Right renal cortex interstitium (tissue), 3 donors: ENCODE data around the gene PDE5A. TPM values are rescaled to one million over a fixed set of nuclear protein-coding genes. Genes with fewer than 3 reads are reported as not detected.

ENCODE experiments used
- DNase-seq, 3 donors: peaks; one replicate each; pipeline ENCODE4 v3.0.0-alpha.2; 2013; ENCODE audit warnings: low read depth in 3 of 3, low spot score in 2 of 3
- polyA plus RNA-seq, 3 donors: library from polyadenylated mRNA; unstranded; fragments of 120-200 nt; gene quantifications; one replicate each; pipeline ENCODE4 v1.2.1, GENCODE V29; 2013; ENCODE audit not compliant: insufficient read length in 3 of 3

Gene PDE5A
- polyA plus RNA-seq, 3 donors: 41.1 to 46.4 (median 43.1) TPM

- no peak for DNase-seq
Observed at GRCh38 chr4:119525005-119525749, 103.4 kb downstream of the PDE5A start.

GRCh38 chr4:119523399-119523798, 105.2 kb downstream of the PDE5A start:
- DNase-seq: no peak

GRCh38 chr4:119521268-119521667, 107.3 kb downstream of the PDE5A start:
- DNase-seq: no peak

GRCh38 chr4:119518915-119519410, 109.6 kb downstream of the PDE5A start:
- DNase-seq: no peak

- DNase-seq: no peak
Observed at GRCh38 chr4:119518230-119518892, 110.2 kb downstream of the PDE5A start.

- DNase-seq: no peak
Observed at GRCh38 chr4:119517361-119518229, 111.0 kb downstream of the PDE5A start.

GRCh38 chr4:119512398-119512797, 116.2 kb downstream of the PDE5A start:
- DNase-seq: no peak

GRCh38 chr4:119510395-119511149, 118.0 kb downstream of the PDE5A start:
- DNase-seq: no peak

GRCh38 chr4:119508281-119508680, 120.3 kb downstream of the PDE5A start:
- DNase-seq: no peak

GRCh38 chr4:119506806-119507205, 121.8 kb downstream of the PDE5A start:
- DNase-seq: peak in 1 of 3 donors; percentile 21

- no peak for DNase-seq
Observed at GRCh38 chr4:119504616-119505015, 124.0 kb downstream of the PDE5A start.

- DNase-seq: no peak
Observed at GRCh38 chr4:119501740-119502139, 126.9 kb downstream of the PDE5A start.

- peak; percentile 35 to 48 (median 38) for DNase-seq
Observed at GRCh38 chr4:119498527-119498926, 130.1 kb downstream of the PDE5A start.

- DNase-seq: no peak
Observed at GRCh38 chr4:119493886-119494285, 134.7 kb downstream of the PDE5A start.

GRCh38 chr4:119493419-119493818, 135.2 kb downstream of the PDE5A start:
- DNase-seq: no peak

GRCh38 chr4:119490335-119490734, 138.3 kb downstream of the PDE5A start:
- no peak for DNase-seq

- DNase-seq: no peak
Observed at GRCh38 chr4:119489305-119489704, 139.3 kb downstream of the PDE5A start.

- DNase-seq: no peak
Observed at GRCh38 chr4:119480331-119480730, 148.3 kb downstream of the PDE5A start.

- DNase-seq: no peak
Observed at GRCh38 chr4:119479835-119480234, 148.8 kb downstream of the PDE5A start.

- DNase-seq: no peak
Observed at GRCh38 chr4:119479180-119479808, 149.3 kb downstream of the PDE5A start.
